HepG2 (cell line): ENCODE measurements around the gene HRC. TPM values are rescaled to one million over a fixed set of nuclear protein-coding genes. Genes with fewer than 3 reads are reported as not detected.
A peak's percentile ranks its signal among the peaks of the same experiment; 100 is the strongest.

ENCODE experiments used
- EHMT2 ChIP-seq: fragments of 200-600 bp; sonication (generic); IDR thresholded peaks from 2 replicates; pipeline ENCODE4 v1.7.0; 2017; ENCODE audit warnings: antibody characterized with exemption, low read depth, low read length, borderline replicate concordance
- KLF11 ChIP-seq: IDR thresholded peaks from 2 replicates; pipeline ENCODE4 v1.6.1; 2016; ENCODE audit warnings: missing compliant biosample characterization
- MATR3 ChIP-seq: sonication (generic); formaldehyde crosslinking; IDR thresholded peaks from 2 replicates; pipeline ENCODE4 v1.4.0; 2020; ENCODE audit warnings: missing genetic modification reagents
- PITX1 ChIP-seq: sonication (generic); formaldehyde crosslinking; IDR thresholded peaks from 2 replicates; pipeline ENCODE4 v1.5.1; 2020; ENCODE audit warnings: mild to moderate bottlenecking, missing genetic modification reagents
- REPIN1 ChIP-seq: sonication (generic); formaldehyde crosslinking; IDR thresholded peaks from 2 replicates; pipeline ENCODE4 v1.8.0; 2022; ENCODE audit warnings: missing genetic modification reagents, low read depth, mild to moderate bottlenecking, borderline replicate concordance
- SRY ChIP-seq: sonication (generic); formaldehyde crosslinking; IDR thresholded peaks from 2 replicates; pipeline ENCODE4 v1.8.0; 2022; ENCODE audit warnings: mild to moderate bottlenecking, missing genetic modification reagents
- SYNCRIP ChIP-seq: fragments of 200-400 bp; formaldehyde crosslinking; IDR thresholded peaks from 2 replicates; pipeline ENCODE4 v1.6.1; 2018; ENCODE audit warnings: mild to moderate bottlenecking, low read depth, low read length; ENCODE audit not compliant: insufficient read depth
- ZC3H13 ChIP-seq: sonication (generic); formaldehyde crosslinking; IDR thresholded peaks from 2 replicates; pipeline ENCODE4 v1.8.1; 2023; ENCODE audit warnings: mild to moderate bottlenecking, missing genetic modification reagents, moderate library complexity
- ZFP36L1 ChIP-seq: sonication (generic); formaldehyde crosslinking; IDR thresholded peaks from 2 replicates; pipeline ENCODE4 v1.8.0; 2022; ENCODE audit warnings: mild to moderate bottlenecking, missing genetic modification reagents, moderate library complexity
- ZMAT3 ChIP-seq: sonication (generic); formaldehyde crosslinking; conservative IDR thresholded peaks from 2 replicates; pipeline ENCODE4 v1.7.0; 2021; ENCODE audit warnings: missing genetic modification reagents
- ZNF230 ChIP-seq: sonication (generic); formaldehyde crosslinking; IDR thresholded peaks from 2 replicates; pipeline ENCODE4 v1.4.0; 2020; ENCODE audit warnings: mild to moderate bottlenecking, missing genetic modification reagents
- ZNF253 ChIP-seq: sonication (generic); formaldehyde crosslinking; IDR thresholded peaks from 2 replicates; pipeline ENCODE4 v1.8.0; 2022; ENCODE audit warnings: mild to moderate bottlenecking, missing genetic modification reagents, borderline replicate concordance
- ZNF326 ChIP-seq: sonication (generic); formaldehyde crosslinking; IDR thresholded peaks from 2 replicates; pipeline ENCODE4 v1.4.0; 2020; ENCODE audit warnings: missing genetic modification reagents, borderline replicate concordance
- ZNF441 ChIP-seq: sonication (generic); formaldehyde crosslinking; IDR thresholded peaks from 2 replicates; pipeline ENCODE4 v1.7.0; 2021; ENCODE audit warnings: missing genetic modification reagents, borderline replicate concordance
- ZNF543 ChIP-seq: sonication (generic); formaldehyde crosslinking; IDR thresholded peaks from 2 replicates; pipeline ENCODE4 v1.4.0; 2020; ENCODE audit warnings: mild to moderate bottlenecking, missing genetic modification reagents
- polyA plus RNA-seq, 8 experiments: library from polyadenylated mRNA; depleted of rRNA in 3 of 8; stranded (reverse) in 7 of 8; unstranded in 1 of 8; fragments of >200 nt; fragmentation: Illumina TruSeq in 4 of 8; extraction: Trizol in 4 of 8; gene quantifications; 2 replicates each; pipeline versions ENCODE4 v1.2.1 to v1.2.3, GENCODE V29; 2011 to 2016; ENCODE audit warnings: low read depth in 4 of 8, missing spikeins in 1 of 8, mixed read lengths in 1 of 8; ENCODE audit not compliant: insufficient read depth in 1 of 8
- total RNA-seq, 5 experiments: library from RNA; depleted of rRNA; stranded (reverse); fragments of >200 nt; fragmentation: Illumina TruSeq; extraction: Trizol; gene quantifications; 2 replicates each; pipeline ENCODE4 v1.2.3, GENCODE V29; 2016; ENCODE audit warnings: low read depth in 1 of 5
- TF ChIP-seq, protein P1 (sequence below): sonication (generic); formaldehyde crosslinking; IDR thresholded peaks from 2 replicates; pipeline ENCODE4 v1.5.0; 2020; ENCODE audit warnings: mild to moderate bottlenecking, missing genetic modification reagents, borderline replicate concordance
- TF ChIP-seq, protein P2 (sequence below): IDR thresholded peaks from 2 replicates; pipeline ENCODE4 v1.6.1; 2016; ENCODE audit warnings: mild to moderate bottlenecking
- TF ChIP-seq, protein P3 (sequence below): sonication (generic); formaldehyde crosslinking; IDR thresholded peaks from 2 replicates; pipeline ENCODE4 v1.4.0; 2020; ENCODE audit warnings: missing genetic modification reagents
- TF ChIP-seq, protein P4 (sequence below): sonication (generic); formaldehyde crosslinking; IDR thresholded peaks from 2 replicates; pipeline ENCODE4 v1.9.0; 2022; ENCODE audit warnings: low read depth, missing genetic modification reagents

The HRC gene
- total and polyA plus RNA-seq, 2 of the 13 experiments (the other 11 are each of a cell fraction or from before 2014, with no cell fraction given), result 3.6 to 15.4 TPM

DNA sequence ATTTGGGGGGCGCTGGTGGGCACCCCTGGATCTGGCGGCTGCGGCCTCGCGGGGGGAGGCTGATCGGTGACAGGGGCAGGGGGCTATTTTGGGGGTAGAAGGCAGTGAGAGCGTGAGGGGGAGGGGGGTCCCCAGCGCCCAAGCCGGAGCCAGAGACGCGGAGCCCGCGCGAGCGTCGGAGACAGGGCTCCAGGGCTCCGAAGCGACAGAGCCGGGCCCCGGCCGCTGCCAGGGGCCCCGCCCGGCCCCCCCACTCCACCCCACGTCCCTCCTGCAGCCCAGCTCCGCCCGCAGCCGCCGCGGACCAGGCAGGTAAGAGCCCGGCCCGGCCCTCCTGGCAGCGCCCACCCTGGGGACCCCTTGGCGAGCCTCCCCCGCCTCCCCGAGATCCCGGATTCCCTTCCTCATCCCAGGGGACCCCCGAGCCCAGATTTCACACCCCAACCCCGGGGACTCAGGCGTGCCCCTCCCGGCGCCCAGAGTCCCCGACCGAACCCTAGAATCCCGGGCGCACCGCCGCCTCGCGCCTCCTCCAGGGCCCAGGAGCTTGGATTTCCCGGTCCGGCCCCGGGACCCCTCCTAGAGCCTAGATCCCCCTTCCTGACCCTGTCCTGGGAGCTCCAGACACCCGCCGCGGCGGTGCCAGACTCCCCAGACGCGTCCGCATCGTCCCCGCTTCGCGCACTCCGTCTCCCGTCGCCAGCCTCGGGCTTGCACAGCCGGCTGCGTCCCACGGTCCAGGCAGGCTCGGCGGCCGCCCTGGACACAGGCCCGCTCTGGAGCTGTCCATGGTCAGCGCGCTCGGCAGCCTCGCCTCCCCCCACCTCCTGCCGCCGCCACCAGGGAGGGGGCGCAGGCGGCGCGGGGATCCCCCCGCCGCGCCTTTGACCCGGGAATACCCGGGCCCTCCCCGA is 35.5 kb downstream of the HRC start, which contains the start of gene PPFIA3 (continued):
- TF ChIP-seq, protein P1, sequence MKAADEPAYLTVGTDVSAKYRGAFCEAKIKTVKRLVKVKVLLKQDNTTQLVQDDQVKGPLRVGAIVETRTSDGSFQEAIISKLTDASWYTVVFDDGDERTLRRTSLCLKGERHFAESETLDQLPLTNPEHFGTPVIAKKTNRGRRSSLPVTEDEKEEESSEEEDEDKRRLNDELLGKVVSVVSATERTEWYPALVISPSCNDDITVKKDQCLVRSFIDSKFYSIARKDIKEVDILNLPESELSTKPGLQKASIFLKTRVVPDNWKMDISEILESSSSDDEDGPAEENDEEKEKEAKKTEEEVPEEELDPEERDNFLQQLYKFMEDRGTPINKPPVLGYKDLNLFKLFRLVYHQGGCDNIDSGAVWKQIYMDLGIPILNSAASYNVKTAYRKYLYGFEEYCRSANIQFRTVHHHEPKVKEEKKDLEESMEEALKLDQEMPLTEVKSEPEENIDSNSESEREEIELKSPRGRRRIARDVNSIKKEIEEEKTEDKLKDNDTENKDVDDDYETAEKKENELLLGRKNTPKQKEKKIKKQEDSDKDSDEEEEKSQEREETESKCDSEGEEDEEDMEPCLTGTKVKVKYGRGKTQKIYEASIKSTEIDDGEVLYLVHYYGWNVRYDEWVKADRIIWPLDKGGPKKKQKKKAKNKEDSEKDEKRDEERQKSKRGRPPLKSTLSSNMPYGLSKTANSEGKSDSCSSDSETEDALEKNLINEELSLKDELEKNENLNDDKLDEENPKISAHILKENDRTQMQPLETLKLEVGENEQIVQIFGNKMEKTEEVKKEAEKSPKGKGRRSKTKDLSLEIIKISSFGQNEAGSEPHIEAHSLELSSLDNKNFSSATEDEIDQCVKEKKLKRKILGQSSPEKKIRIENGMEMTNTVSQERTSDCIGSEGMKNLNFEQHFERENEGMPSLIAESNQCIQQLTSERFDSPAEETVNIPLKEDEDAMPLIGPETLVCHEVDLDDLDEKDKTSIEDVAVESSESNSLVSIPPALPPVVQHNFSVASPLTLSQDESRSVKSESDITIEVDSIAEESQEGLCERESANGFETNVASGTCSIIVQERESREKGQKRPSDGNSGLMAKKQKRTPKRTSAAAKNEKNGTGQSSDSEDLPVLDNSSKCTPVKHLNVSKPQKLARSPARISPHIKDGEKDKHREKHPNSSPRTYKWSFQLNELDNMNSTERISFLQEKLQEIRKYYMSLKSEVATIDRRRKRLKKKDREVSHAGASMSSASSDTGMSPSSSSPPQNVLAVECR, result peak; percentile 86
- no peak for TF ChIP-seq ZNF326
- TF ChIP-seq ZNF441 (CRISPR knock-in tag), result peak; percentile 60; the same call in 1 of the 2 replicates
- TF ChIP-seq EHMT2, result no peak
- TF ChIP-seq, protein P2, sequence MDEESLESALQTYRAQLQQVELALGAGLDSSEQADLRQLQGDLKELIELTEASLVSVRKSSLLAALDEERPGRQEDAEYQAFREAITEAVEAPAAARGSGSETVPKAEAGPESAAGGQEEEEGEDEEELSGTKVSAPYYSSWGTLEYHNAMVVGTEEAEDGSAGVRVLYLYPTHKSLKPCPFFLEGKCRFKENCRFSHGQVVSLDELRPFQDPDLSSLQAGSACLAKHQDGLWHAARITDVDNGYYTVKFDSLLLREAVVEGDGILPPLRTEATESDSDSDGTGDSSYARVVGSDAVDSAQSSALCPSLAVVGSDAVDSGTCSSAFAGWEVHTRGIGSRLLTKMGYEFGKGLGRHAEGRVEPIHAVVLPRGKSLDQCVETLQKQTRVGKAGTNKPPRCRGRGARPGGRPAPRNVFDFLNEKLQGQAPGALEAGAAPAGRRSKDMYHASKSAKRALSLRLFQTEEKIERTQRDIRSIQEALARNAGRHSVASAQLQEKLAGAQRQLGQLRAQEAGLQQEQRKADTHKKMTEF (CRISPR knock-in tag), result peak; percentile 79; the same call in 1 of the 2 replicates
- 0 out of 2 replicates have a peak, but pooled peaks have one; percentile 33 for TF ChIP-seq REPIN1
- TF ChIP-seq ZC3H13, result 0 out of 2 replicates have a peak, but pooled peaks have one; percentile 34
- TF ChIP-seq, protein P3, sequence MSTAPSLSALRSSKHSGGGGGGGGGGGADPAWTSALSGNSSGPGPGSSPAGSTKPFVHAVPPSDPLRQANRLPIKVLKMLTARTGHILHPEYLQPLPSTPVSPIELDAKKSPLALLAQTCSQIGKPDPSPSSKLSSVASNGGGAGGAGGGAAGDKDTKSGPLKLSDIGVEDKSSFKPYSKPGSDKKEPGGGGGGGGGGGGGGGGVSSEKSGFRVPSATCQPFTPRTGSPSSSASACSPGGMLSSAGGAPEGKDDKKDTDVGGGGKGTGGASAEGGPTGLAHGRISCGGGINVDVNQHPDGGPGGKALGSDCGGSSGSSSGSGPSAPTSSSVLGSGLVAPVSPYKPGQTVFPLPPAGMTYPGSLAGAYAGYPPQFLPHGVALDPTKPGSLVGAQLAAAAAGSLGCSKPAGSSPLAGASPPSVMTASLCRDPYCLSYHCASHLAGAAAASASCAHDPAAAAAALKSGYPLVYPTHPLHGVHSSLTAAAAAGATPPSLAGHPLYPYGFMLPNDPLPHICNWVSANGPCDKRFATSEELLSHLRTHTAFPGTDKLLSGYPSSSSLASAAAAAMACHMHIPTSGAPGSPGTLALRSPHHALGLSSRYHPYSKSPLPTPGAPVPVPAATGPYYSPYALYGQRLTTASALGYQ (CRISPR knock-in tag), result no peak
- TF ChIP-seq PITX1 (CRISPR knock-in tag), result peak; percentile 33; the same call in 1 of the 2 replicates
- peak; percentile 62; the same call in 1 of the 2 replicates for TF ChIP-seq ZMAT3 (CRISPR knock-in tag)
- TF ChIP-seq, protein P4, sequence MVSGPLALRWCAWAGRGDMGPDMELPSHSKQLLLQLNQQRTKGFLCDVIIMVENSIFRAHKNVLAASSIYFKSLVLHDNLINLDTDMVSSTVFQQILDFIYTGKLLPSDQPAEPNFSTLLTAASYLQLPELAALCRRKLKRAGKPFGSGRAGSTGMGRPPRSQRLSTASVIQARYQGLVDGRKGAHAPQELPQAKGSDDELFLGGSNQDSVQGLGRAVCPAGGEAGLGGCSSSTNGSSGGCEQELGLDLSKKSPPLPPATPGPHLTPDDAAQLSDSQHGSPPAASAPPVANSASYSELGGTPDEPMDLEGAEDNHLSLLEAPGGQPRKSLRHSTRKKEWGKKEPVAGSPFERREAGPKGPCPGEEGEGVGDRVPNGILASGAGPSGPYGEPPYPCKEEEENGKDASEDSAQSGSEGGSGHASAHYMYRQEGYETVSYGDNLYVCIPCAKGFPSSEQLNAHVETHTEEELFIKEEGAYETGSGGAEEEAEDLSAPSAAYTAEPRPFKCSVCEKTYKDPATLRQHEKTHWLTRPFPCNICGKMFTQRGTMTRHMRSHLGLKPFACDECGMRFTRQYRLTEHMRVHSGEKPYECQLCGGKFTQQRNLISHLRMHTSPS (CRISPR knock-in tag), result no peak
- TF ChIP-seq ZFP36L1 (CRISPR knock-in tag), result 0 out of 2 replicates have a peak, but pooled peaks have one; percentile 76
- TF ChIP-seq KLF11 (CRISPR knock-in tag), result no peak
- TF ChIP-seq ZNF253 (CRISPR knock-in tag), result no peak
- TF ChIP-seq ZNF230 (CRISPR knock-in tag), result no peak
- TF ChIP-seq SYNCRIP, result no peak
- TF ChIP-seq MATR3, result no peak
- TF ChIP-seq SRY (CRISPR knock-in tag), result 0 out of 2 replicates have a peak, but pooled peaks have one; percentile 65
- TF ChIP-seq ZNF543 (CRISPR knock-in tag), result 0 out of 2 replicates have a peak, but pooled peaks have one; percentile 16
